Measurements from ENCODE around the gene HSP90AA1. TPM values are rescaled to one million over a fixed set of nuclear protein-coding genes. Genes with fewer than 3 reads are reported as not detected.

Gene HSP90AA1
- total and polyA plus RNA-seq, 11 donors = 351 to 956 (median 427) TPM

GRCh38 chr14:102090713-102091112 is 3.9 kb upstream of the HSP90AA1 start:
- no peaks in the 10 kb centered on the region for H3K27me3 ChIP-seq
- TF ChIP-seq POLR2A (IDR thresholded peaks at IDR 0.05) (no peak), CTCF (IDR thresholded peaks at IDR 0.05) (no peak)
- DNase-seq (no peak), ATAC-seq (no peak)
- no peak overlapping the region for H3K27ac ChIP-seq
- H3K4me3 ChIP-seq = no peak overlapping the region
- WGBS, 4 donors = 83 to 84% (median 83%) methylated on average over 3 of the region's 3 CpGs
- H3K4me1 ChIP-seq = peaks cover 0 to 18% (median 9%) of the 10 kb centered on the region in 12 donors
- intact Hi-C loops (cut with DNase I) = loop anchor here in 4 of 10 donors (10.0 kb wide), 3 partner anchors 46 to 386 kb away; partner anchors contain the start of gene ZNF839 (in 1 of the 4)
- H3K9me3 ChIP-seq = no peaks in the 10 kb centered on the region
- H3K36me3 ChIP-seq = peaks cover 0 to 4% (median 1%) of the 10 kb centered on the region in 9 donors

DNA sequence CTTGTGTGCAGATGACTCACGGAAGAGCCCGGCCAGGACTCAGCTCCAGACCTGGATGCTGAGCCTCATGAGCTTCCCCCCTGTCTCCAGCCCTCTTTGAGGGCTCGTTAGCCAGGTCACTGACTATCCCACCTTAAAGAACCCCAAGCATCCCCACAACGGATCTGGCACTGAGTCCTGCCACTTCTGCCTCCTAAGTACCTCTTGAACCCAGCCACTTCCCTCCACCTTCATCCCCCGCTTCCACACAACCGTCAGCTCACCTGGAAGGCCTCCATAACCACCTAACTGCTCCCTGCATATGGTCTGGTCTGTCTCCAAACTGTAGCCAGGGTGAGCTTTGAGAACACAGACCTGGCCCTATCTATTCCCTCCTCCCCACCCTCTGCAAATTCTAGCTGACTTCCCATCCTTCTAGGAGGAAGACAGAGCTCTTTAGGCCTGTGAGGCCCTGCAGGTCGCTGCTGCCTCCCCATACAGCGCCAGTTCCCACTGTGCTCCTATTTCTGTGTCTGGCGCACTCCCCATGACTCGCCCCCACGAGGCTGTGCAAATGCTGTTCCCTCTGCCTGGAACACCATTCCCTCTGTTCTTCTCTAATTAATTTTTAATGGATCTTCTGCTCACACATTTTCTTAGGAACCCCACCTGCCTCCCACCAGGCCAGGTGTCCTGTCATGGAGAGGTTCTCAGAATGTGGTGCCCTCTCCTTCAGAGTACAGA is 2.9 kb upstream of the HSP90AA1 start:
- H3K36me3 ChIP-seq = peaks cover 0 to 14% (median 11%) of the 10 kb centered on the region in 9 donors
- DNase-seq = no peak
- TF ChIP-seq POLR2A (IDR thresholded peaks at IDR 0.05) (no peak), CTCF (IDR thresholded peaks at IDR 0.05) (no peak)
- no peaks in the 10 kb centered on the region for H3K9me3 ChIP-seq
- ATAC-seq = no peak
- peaks cover 5 to 27% (median 19%) of the 10 kb centered on the region in 12 donors for H3K4me1 ChIP-seq
- H3K27ac ChIP-seq = no peak overlapping the region
- no peak overlapping the region for H3K4me3 ChIP-seq
- intact Hi-C loops (cut with DNase I) = loop anchor here in 8 of 10 donors (5.0 to 10.0 kb wide), 9 partner anchors 45 to 385 kb away; partner anchors contain the start of genes ZNF839 (in 3 of the 8), DYNC1H1 (in 2 of the 8) and WDR20 (in 1 of the 8)
- no peaks in the 10 kb centered on the region for H3K27me3 ChIP-seq
- 85 to 90% (median 89%) methylated on average over 11 of the region's 11 CpGs for WGBS, 4 donors

GRCh38 chr14:102088012-102088792 is 1.4 kb upstream of the HSP90AA1 start:
- H3K4me3 ChIP-seq = peak overlapping the region; percentile 47 to 99 (median 92)
- DNase-seq (peak; percentile 56 to 80 (median 67)), ATAC-seq (peak; percentile 10 to 58 (median 26))
- no peaks in the 10 kb centered on the region for H3K9me3 ChIP-seq
- H3K36me3 ChIP-seq = peaks cover 0 to 30% (median 26%) of the 10 kb centered on the region in 9 donors
- peaks cover 10 to 43% (median 32%) of the 10 kb centered on the region in 12 donors for H3K4me1 ChIP-seq
- H3K27me3 ChIP-seq = no peaks in the 10 kb centered on the region
- TF ChIP-seq CTCF (IDR thresholded peaks at IDR 0.05) (peak in 1 of 12 donors; percentile 1), POLR2A (IDR thresholded peaks at IDR 0.05) (no peak)
- WGBS, 4 donors = 27 to 52% (median 46%) methylated on average over 39 of the region's 39 CpGs
- intact Hi-C loops (cut with DNase I) = loop anchor here in 6 of 10 donors (5.0 to 10.0 kb wide), 7 partner anchors 49 to 229 kb away; partner anchors contain the start of genes DYNC1H1 (in 2 of the 6), ZNF839 (in 2 of the 6) and WDR20 (in 1 of the 6)
- H3K27ac ChIP-seq = peak overlapping the region; percentile 96 to 100 (median 100)

- Histone ChIP-seq H3K4me1 (peaks cover 11 to 48% (median 36%) of the 10 kb centered on the region in 12 donors), H3K9me3 (no peaks in the 10 kb centered on the region), H3K27me3 (no peaks in the 10 kb centered on the region), H3K27ac (peak overlapping the region; percentile 96 to 100 (median 100)), H3K4me3 (peak overlapping the region; percentile 47 to 99 (median 92)), H3K36me3 (peaks cover 1 to 35% (median 31%) of the 10 kb centered on the region in 9 donors)
- 14 to 27% (median 23%) methylated on average over 11 of the region's 11 CpGs for WGBS, 4 donors
- intact Hi-C loops (cut with DNase I) = loop anchor here in 6 of 10 donors (5.0 to 10.0 kb wide), 7 partner anchors 50 to 230 kb away; partner anchors contain the start of genes DYNC1H1 (in 2 of the 6), ZNF839 (in 2 of the 6) and WDR20 (in 1 of the 6)
- no peak for ATAC-seq
- DNase-seq = no peak
- TF ChIP-seq POLR2A (IDR thresholded peaks at IDR 0.05) (no peak), CTCF (IDR thresholded peaks at IDR 0.05) (no peak)
Observed at GRCh38 chr14:102087762-102088011, 843 bp upstream of the HSP90AA1 start.

All from heart left ventricle (tissue), 16 donors.